ENCODE results near the gene NFKBIE. TPM values are rescaled to one million over a fixed set of nuclear protein-coding genes. Genes with fewer than 3 reads are reported as not detected.

The NFKBIE gene
- total and polyA plus RNA-seq, 9 of the 15 experiments (the other 6 are each of a cell fraction or from before 2014, with no cell fraction given) = 2.1 to 16.4 (median 11.7) TPM

GRCh38 chr6:44225579-44226325 is 39.6 kb downstream of the NFKBIE start (continued):
- TF ChIP-seq, protein P1, sequence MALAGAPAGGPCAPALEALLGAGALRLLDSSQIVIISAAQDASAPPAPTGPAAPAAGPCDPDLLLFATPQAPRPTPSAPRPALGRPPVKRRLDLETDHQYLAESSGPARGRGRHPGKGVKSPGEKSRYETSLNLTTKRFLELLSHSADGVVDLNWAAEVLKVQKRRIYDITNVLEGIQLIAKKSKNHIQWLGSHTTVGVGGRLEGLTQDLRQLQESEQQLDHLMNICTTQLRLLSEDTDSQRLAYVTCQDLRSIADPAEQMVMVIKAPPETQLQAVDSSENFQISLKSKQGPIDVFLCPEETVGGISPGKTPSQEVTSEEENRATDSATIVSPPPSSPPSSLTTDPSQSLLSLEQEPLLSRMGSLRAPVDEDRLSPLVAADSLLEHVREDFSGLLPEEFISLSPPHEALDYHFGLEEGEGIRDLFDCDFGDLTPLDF (CRISPR knock-in tag; IDR thresholded peaks at IDR 0.05) = no peak; the same call in 1 of the 2 replicates
- TF ChIP-seq MNT (conservative IDR thresholded peaks at IDR 0.05) = peak in 1 of 2 experiments; percentile 72; a peak in 1 of 4 replicates
- peak; percentile 88 for TF ChIP-seq LEF1 (IDR thresholded peaks at IDR 0.05)
- peak; percentile 90 for TF ChIP-seq ZNF592 (IDR thresholded peaks at IDR 0.05)
- TF ChIP-seq ETV6 (IDR thresholded peaks at IDR 0.05; ENCODE audit: borderline replicate concordance in 1 of 2, low read depth in 2 of 2, low read length in 1 of 2) = 0 out of 4 replicates have a peak, but pooled peaks of 1 of the 2 experiments have one; percentile 20
- no peak for TF ChIP-seq ETV6 (CRISPR knock-in tag; IDR thresholded peaks at IDR 0.05; ENCODE audit: borderline replicate concordance)
- no peak for TF ChIP-seq PHB (CRISPR knock-in tag; IDR thresholded peaks at IDR 0.05)
- peak; percentile 65; the same call in 1 of the 2 replicates for TF ChIP-seq ZNF263 (CRISPR knock-in tag; IDR thresholded peaks at IDR 0.05; ENCODE audit: borderline replicate concordance)
- peak; percentile 81 for TF ChIP-seq PHB2 (IDR thresholded peaks at IDR 0.05; ENCODE audit: low read depth)
- TF ChIP-seq, protein P2, sequence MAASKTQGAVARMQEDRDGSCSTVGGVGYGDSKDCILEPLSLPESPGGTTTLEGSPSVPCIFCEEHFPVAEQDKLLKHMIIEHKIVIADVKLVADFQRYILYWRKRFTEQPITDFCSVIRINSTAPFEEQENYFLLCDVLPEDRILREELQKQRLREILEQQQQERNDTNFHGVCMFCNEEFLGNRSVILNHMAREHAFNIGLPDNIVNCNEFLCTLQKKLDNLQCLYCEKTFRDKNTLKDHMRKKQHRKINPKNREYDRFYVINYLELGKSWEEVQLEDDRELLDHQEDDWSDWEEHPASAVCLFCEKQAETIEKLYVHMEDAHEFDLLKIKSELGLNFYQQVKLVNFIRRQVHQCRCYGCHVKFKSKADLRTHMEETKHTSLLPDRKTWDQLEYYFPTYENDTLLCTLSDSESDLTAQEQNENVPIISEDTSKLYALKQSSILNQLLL (CRISPR knock-in tag; IDR thresholded peaks at IDR 0.05; ENCODE audit: borderline replicate concordance) = no peak
- peak; percentile 92 for TF ChIP-seq EP300 (IDR thresholded peaks at IDR 0.05; ENCODE audit: low read length)
- TF ChIP-seq NCOA1 (IDR thresholded peaks at IDR 0.05; ENCODE audit: low read depth) = peak; percentile 67; the same call in 1 of the 2 replicates
- peak; percentile 59; the same call in 1 of the 2 replicates for TF ChIP-seq TARDBP (IDR thresholded peaks at IDR 0.05)
- TF ChIP-seq, protein P3, sequence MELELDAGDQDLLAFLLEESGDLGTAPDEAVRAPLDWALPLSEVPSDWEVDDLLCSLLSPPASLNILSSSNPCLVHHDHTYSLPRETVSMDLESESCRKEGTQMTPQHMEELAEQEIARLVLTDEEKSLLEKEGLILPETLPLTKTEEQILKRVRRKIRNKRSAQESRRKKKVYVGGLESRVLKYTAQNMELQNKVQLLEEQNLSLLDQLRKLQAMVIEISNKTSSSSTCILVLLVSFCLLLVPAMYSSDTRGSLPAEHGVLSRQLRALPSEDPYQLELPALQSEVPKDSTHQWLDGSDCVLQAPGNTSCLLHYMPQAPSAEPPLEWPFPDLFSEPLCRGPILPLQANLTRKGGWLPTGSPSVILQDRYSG (tag; conservative IDR thresholded peaks at IDR 0.05; ENCODE audit: low read depth) = peak; percentile 79; the same call in 1 of the 2 replicates
- TF ChIP-seq NONO (IDR thresholded peaks at IDR 0.05; ENCODE audit: low read depth in 2 of 2, low read length in 1 of 2) = peak in 1 of 2 experiments; percentile 81; a peak in 2 of 4 replicates
- peak; percentile 94 for TF ChIP-seq HDAC2 (IDR thresholded peaks at IDR 0.05)
- TF ChIP-seq GATA2 (CRISPR knock-in tag; IDR thresholded peaks at IDR 0.05) = peak; percentile 98
